CD4-positive, alpha-beta T cell treated with Interleukin-10 for 1 hour (primary cell): ENCODE measurements around the gene ECHDC3.
"Not testable (repeated sequence)": the region's sequence is repeated elsewhere in the genome, so short reads cannot be mapped to it uniquely, and the experiment has no call there.

ENCODE experiments used
- DNase-seq: peaks from one replicate; pipeline ENCODE4 v3.0.0-alpha.2; 2020

The ECHDC3 gene, protein sequence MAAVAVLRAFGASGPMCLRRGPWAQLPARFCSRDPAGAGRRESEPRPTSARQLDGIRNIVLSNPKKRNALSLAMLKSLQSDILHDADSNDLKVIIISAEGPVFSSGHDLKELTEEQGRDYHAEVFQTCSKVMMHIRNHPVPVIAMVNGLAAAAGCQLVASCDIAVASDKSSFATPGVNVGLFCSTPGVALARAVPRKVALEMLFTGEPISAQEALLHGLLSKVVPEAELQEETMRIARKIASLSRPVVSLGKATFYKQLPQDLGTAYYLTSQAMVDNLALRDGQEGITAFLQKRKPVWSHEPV

GRCh38 chr10:11742009-11742778 lies at the start of gene ECHDC3:
Gene ECHDC3, plus strand, starts transcription at chr10:11742382. Its CDS starts 195 bp downstream, at chr10:11742577.
- DNase-seq = peak; percentile 13

DNA sequence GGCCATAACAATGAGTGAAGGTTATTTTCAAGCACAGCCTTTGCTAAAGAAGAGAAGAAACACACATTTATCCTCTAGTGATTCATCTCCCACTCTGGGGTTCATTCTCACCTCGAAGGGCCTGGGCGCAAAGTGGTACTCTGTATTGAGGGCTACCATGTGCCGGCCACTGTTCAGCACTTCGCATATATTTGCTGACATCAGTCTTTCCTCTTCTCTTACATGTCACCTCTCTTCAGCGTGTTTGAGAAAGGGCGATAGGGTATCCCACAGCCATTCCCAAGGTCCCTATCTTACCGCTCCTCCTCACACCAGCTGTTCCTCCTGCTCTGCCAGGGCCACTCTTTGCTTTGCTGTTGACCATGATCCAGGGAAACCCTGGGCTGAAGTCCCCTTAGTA lies 48.8 kb upstream of the ECHDC3 start:
- no peak for DNase-seq

DNA sequence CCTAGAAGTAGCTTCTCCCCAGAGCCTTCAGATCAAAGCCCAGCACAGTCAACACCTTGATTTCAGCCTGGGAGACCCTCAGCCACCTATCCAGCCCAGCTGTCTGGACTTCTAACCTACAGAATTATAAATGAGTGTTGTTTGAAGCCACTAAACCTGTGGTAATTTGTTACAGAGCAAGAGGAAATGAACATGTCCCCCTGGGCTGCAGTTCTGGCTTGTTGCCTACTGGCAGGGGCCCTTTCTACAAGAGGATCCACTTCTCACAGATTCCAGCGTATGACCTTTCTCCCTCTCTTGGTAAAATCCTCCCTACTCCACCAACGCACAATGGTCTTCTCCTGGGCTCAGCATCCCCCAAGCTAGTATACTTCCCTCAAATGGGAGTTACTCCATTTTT lies 46.4 kb upstream of the ECHDC3 start:
- no peak for DNase-seq

DNA sequence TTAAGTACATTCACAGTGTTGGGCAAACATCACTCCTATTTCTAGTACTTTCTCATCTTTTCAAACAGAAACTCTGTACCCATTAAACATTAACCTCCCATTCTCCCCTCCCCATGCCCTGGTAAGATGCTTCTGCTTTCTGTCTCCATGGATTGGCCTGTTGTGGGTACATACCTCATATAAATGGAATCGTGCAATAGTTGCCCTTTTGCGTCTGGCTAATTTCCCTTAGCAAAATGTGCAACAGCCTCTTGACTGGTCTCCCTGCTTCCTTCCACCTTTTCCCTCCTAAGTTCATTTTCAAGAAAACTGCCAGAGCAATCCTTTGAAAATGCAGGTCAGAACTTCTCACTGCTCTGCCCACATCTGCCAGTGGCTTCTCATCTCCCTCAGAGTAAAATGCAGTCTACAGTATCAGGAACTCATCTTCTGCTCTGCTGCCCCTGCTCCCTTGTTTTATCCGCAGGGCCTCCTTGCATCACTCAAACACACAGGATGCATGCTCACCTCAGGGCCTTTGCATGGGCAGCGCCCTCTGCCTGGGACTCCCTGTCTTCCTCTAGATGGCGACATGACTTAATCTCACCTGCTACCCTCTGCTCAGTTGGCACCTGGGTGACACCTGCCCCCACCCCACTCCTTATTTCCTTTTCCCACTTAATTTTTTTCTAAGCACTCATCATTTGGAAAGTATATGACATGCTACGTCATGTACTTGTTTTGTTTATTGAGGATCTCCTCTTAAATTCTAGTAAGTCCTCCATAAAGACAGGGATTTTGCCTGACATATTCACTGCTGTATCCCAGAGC lies 44.3 kb upstream of the ECHDC3 start:
- no peak for DNase-seq

GRCh38 chr10:11698691-11699549 lies 43.3 kb upstream of the ECHDC3 start:
- no peak for DNase-seq

DNA sequence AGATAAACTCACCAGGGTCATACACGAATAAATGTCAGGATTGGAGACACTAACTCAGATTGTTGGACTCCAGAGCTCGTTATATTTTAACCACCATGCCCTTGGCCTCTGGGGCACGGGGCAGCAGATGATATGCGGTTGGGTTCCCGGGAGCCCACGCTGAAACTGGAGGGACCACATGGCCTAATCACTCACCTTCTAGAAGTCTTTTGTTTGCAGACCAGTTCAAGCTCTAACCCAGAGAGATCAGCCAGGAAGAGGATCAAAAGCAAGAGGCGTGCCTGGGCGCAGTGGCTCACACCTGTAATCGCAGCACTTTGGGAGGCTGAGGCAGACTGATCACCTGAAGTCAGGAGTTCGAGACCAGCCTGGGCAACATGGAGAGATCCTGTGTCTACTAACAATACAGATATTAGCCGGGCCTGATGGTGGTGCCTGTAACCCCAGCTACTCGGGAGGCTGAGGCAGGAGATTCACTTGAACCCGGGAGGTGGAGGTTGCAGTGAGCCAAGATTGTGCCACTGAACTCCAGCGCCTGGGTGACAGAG lies 42.6 kb upstream of the ECHDC3 start:
- no peak for DNase-seq

DNA sequence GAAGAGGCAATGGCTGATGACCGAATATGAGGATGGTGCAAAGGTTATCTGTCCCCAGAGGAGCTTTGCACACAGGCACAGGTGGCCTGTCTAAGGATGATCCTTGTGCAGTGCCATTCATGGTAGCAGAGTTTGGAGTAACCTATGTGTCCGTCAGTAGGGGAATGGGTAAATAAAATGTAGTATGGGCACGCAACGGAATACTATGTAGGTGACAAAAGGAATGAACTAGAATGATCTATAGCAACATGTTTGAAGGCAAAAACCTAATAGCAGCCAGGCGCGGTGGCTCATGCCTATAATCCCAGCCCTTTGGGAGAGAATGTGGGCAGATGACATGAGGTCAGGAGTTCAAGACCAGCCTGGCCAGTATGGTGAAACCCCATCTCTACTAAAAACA lies 41.6 kb upstream of the ECHDC3 start:
- DNase-seq = no peak

DNA sequence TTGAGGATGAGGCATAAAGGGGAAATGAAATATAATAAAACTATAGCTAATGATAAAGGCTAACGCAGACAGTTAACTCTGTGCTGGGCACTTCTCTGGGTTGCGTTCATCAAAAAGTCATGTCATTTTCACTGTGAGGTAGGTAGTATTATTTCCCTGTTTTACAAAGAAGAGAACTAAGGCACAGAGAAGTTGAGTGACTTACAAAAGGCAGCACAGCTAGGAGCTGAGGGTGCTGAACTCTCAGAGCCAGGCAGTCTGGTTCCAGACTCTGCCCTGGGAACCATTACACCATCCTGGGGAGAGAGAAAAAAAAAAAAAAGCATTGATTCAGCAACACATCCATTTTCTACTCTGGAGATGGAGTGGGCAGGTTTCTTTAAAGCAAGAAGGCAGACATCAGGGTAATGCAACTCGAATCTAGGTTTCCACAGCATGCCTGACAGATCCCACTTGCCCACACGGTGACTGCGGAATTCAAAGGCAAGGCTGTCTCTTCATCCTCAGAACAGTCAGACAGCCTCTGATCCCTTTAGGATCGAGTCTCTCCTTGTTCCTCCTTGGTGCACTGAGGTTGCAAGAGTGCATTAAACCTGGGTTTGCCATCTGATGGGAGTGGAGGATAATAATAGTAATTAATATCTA lies 40.6 kb upstream of the ECHDC3 start:
- DNase-seq = no peak

DNA sequence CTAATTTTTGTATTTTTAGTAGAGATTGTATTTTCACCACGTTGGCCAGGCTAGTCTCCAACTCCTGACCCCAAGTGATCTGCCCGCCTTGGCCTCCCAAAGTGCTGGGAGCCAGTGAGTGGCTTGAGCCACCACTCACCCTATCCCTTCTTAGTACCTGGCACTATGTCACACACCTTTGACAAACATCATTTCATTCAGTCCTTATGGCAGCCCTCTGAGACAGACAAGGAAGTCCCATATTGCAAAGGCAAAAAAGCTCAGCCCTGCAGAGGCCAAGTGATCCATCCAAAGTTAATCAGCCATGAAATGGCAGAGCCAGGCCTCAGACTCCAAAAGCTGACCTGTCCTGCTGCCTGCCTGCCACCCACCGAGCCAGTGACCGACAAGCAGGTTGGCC lies 39.9 kb upstream of the ECHDC3 start:
- no peak for DNase-seq

DNA sequence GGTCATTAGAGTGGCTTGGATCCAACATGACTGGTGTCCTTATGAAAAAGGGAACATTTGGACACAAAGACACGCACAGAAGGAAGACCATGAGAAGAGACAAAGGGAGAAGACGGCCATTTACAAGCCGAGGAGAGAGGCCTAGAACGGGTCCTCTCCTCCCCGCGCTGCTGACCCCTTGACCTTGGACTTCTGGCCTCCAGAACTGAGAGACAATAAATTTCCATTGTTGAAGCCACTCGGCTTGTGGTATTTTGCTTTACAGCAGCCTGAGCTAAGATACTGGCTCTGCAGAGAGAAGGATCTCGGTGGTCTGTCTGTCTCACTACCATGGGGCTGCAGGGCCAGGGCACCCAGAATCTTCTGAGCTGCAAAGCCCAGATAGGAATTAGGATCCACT lies 38.1 kb upstream of the ECHDC3 start:
- no peak for DNase-seq

GRCh38 chr10:11705722-11706121 lies 36.5 kb upstream of the ECHDC3 start:
- DNase-seq = no peak

DNA sequence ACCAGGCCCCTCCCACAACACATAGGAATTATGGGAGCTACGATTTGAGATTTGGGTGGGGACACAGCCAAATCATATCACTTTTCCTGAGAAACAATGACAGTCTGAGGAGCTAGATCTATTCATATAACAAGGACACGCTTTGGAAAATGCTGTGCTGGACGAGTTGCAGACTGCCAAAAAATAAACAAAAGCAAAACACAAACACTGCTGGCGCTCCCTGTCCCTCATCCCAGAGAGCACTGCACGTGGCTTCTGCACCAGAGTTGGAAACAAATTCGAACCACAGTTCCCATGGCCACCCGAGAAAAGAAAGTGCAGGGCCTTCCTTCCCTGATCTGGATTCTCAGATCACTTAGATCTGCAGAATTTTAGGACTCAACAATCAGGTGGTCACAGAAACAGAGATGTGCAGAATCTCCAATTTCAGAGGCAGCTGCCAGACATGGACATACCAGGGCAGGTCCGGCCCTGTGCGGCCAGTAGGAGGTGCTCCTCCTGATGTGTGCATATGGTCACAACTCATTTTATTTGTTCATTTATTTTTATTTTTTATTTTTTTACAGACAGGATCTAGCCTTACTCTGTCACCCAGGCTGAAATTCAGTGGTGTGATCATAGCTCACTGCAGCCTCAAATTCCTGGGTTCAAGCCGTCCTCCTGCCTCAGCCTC lies 35.2 kb upstream of the ECHDC3 start:
- no peak for DNase-seq

DNA sequence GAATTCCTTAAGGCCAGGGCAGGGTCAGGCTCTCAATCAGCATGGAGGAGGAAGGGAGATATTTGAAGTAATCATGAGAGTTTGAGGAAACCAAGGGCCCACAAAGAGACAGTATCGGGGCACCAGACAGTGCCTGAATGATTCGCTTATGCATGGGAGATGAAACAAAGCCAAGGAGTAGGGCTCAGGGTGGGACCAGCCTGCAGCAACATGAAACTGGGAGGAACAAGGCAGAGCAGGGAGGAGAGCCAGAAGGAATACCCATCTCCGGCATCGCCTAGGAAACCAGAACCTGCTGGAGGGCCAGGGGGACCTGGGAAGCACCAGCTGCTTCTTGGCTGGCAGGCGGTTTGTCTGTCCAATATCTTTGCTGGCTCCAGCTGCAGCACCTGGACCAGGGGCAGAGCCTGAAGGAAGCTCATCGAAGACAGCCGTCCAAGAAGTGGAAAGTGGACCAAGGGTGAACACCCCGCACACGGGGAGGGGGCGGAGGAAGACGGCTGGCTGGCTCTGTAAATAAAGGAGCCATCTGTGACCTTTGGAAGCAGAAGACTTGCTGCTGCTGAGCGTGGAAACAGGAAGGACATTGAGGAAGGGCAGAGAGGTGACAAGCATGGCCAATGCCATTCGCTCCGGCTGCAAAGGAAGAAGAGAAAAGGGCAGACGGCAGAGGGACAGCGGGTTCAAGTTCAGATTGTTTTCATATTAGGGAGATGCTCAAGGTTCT lies 34.4 kb upstream of the ECHDC3 start:
- DNase-seq = no peak

DNA sequence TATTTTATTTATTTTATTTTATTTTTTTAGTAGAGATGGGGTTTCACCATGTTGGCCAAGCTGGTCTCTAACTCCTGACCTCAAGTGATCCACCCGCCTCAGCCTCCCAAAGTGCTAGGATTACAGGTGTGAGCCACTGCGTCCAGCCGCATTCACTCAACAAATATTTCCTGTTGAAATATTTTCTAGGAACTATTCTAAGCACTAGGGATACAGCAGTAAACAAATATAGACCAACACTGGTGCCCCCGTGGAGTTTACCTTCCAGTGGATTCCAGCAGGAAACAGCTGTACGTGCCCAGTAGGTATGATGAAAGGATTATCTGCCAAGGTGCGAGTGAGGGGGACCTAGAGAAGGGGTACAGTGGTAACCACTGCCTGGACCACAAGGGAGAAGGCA lies 33.4 kb upstream of the ECHDC3 start:
- not testable (repeated sequence) for DNase-seq

- DNase-seq = no peak
These were observed 29.4 kb upstream of the ECHDC3 start for GRCh38 chr10:11712744-11713143.

GRCh38 chr10:11713186-11713743 lies 28.9 kb upstream of the ECHDC3 start:
- DNase-seq = no peak

DNA sequence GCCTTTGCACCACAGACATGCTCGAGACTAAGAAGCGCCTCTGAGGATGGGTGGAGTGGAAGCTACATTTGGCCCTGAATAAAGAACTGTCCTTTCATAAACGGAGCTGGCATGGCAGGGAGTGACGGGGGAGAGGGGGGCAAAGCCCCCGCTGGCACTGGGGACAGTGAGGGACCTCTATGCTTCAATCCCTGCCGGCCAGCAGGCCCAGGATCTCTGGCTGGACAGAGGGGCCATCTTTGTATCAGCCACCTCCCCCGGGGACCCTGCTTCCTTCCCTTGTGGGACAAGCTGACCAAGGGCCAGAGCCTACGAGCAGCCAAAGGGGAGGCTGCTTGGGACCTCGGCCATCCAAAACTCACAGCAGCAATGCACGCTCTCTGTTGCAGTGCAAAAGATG lies 28.2 kb upstream of the ECHDC3 start:
- DNase-seq = no peak

DNA sequence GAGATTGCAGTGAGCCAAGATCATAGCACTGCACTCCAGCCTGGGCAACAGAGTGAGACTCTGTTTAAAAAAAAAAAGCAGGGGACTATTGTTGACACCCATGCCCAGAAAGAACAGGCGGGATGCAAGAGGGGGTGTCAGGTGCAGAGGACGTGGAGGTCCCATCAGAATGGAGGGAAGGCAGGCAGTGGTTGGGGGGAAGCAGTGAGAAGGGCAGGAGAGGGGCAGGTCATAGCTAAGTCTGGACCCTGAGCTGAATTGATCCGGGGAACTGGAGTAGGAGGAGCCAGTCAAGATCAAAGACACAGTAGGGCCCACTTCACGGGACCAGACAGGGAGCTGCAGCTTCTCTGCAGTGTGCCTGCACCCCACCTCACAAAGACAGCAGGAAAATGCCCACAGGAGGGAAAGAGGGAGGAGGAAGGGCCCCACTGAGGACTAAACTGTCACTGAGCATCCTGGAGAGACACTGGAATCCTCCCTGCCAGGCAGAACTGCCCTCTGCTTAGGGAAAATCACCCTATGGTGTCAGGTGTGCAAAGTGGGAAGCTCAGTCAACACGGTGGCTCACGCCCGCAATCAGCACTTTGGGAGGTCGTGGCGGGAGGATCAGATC lies 27.3 kb upstream of the ECHDC3 start:
- DNase-seq = no peak

DNA sequence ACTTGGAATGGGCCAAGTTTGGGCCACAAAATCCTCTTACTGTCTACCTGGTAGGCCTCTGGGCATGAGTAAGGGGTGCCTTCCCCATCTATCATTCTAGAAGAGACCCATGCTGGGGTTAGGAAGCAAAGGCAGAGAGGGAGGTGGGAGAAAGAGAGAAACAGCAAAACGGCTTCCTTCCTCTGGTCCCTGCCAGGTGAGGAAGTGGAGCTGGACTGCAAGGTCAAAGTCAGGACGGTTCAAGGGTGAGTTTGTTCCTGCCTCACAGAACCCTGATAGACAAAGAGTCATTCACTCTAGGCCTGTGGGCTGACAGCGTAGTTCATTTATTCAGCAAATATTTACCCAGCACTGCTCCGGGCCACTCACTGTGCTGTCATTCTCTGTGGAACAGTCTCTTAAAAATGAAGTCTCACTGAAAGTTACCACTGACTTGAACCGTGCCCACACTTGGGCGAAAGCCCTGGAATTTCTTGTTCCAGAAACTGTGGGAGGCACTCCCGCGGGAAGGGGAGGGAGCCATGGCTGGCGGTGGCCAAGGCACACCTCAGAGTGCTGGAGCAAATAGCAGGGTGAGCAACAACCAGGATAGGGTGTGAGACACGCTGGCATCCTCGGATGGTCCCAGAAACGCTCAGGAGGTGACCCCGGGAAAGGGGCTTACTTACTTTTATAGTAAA lies 26.2 kb upstream of the ECHDC3 start:
- no peak for DNase-seq
